Mucosa of rectum (tissue), 2 donors: ENCODE measurements around the gene FASTK.

ENCODE experiments used
- H3K27ac ChIP-seq, 2 donors: one replicate each; pipeline ENCODE4 v1.7.0; 2013; ENCODE audit warnings: inconsistent platforms in 2 of 2, low read depth in 2 of 2, low read length in 2 of 2
- H3K27me3 ChIP-seq, 2 donors: one replicate each; pipeline ENCODE4 v1.7.0; 2013; ENCODE audit warnings: low read length in 2 of 2; ENCODE audit not compliant: control insufficient read depth in 2 of 2, insufficient read depth in 2 of 2
- H3K36me3 ChIP-seq, 2 donors: one replicate each; pipeline ENCODE4 v1.7.0; 2013; ENCODE audit warnings: low read length in 2 of 2; ENCODE audit not compliant: control insufficient read depth in 2 of 2, insufficient read depth in 2 of 2
- H3K4me1 ChIP-seq, 2 donors: one replicate each; pipeline ENCODE4 v1.7.0; 2013; ENCODE audit warnings: low read length in 2 of 2, mild to moderate bottlenecking in 1 of 2; ENCODE audit not compliant: control insufficient read depth in 2 of 2, insufficient read depth in 2 of 2
- H3K4me3 ChIP-seq, 2 donors: one replicate each; pipeline ENCODE4 v1.7.0; 2013; ENCODE audit warnings: low read length in 2 of 2
- H3K9ac ChIP-seq, 2 donors: one replicate each; pipeline ENCODE4 v1.7.0; 2013; ENCODE audit warnings: low read length in 2 of 2, low read depth in 1 of 2, mild to moderate bottlenecking in 1 of 2
- H3K9me3 ChIP-seq, 2 donors: one replicate each; pipeline ENCODE4 v1.7.0; 2013; ENCODE audit warnings: low read length in 2 of 2; ENCODE audit not compliant: control insufficient read depth in 2 of 2
- donor health status: healthy.
- donor health status: Normal muscosa, but diverticular disease.

The FASTK gene

GRCh38 chr7:151124481-151124880 lies 43.9 kb upstream of the FASTK start:
- Histone ChIP-seq H3K36me3 (peaks cover 7 to 24% of the 10 kb centered on the region in 2 donors), H3K4me1 (peaks cover 5 to 14% of the 10 kb centered on the region in 2 donors), H3K9me3 (no peaks in the 10 kb centered on the region), H3K9ac (no peak overlapping the region), H3K27ac (no peak overlapping the region), H3K4me3 (no peak overlapping the region), H3K27me3 (no peaks in the 10 kb centered on the region)

GRCh38 chr7:151123822-151124464 lies 43.3 kb upstream of the FASTK start:
- Histone ChIP-seq H3K36me3 (peaks cover 12 to 29% of the 10 kb centered on the region in 2 donors), H3K4me3 (no peak overlapping the region), H3K27me3 (no peaks in the 10 kb centered on the region), H3K9ac (no peak overlapping the region), H3K9me3 (no peaks in the 10 kb centered on the region), H3K27ac (no peak overlapping the region), H3K4me1 (peaks cover 5 to 14% of the 10 kb centered on the region in 2 donors)

GRCh38 chr7:151123158-151123821 lies 42.7 kb upstream of the FASTK start:
- peaks cover 11 to 31% of the 10 kb centered on the region in 2 donors for H3K36me3 ChIP-seq
- no peak overlapping the region for H3K27ac ChIP-seq
- peaks cover 5 to 14% of the 10 kb centered on the region in 2 donors for H3K4me1 ChIP-seq
- no peaks in the 10 kb centered on the region for H3K27me3 ChIP-seq
- no peak overlapping the region for H3K4me3 ChIP-seq
- H3K9ac ChIP-seq, result no peak overlapping the region
- no peaks in the 10 kb centered on the region for H3K9me3 ChIP-seq

GRCh38 chr7:151122796-151123157 lies 42.2 kb upstream of the FASTK start:
- no peak overlapping the region for H3K27ac ChIP-seq
- no peak overlapping the region for H3K9ac ChIP-seq
- no peak overlapping the region for H3K4me3 ChIP-seq
- H3K4me1 ChIP-seq, result peaks cover 5 to 14% of the 10 kb centered on the region in 2 donors
- no peaks in the 10 kb centered on the region for H3K27me3 ChIP-seq
- H3K9me3 ChIP-seq, result no peaks in the 10 kb centered on the region
- H3K36me3 ChIP-seq, result peaks cover 16 to 30% of the 10 kb centered on the region in 2 donors

GRCh38 chr7:151122276-151122675 lies 41.7 kb upstream of the FASTK start:
- H3K4me3 ChIP-seq, result no peak overlapping the region
- H3K4me1 ChIP-seq, result peaks cover 5 to 14% of the 10 kb centered on the region in 2 donors
- no peaks in the 10 kb centered on the region for H3K27me3 ChIP-seq
- H3K9ac ChIP-seq, result no peak overlapping the region
- H3K27ac ChIP-seq, result no peak overlapping the region
- H3K36me3 ChIP-seq, result peaks cover 21 to 30% of the 10 kb centered on the region in 2 donors
- no peaks in the 10 kb centered on the region for H3K9me3 ChIP-seq

GRCh38 chr7:151121380-151122170 lies 41.0 kb upstream of the FASTK start:
- Histone ChIP-seq H3K4me1 (peaks cover 2 to 11% of the 10 kb centered on the region in 2 donors), H3K36me3 (peaks cover 24 to 30% of the 10 kb centered on the region in 2 donors), H3K27ac (no peak overlapping the region), H3K4me3 (no peak overlapping the region), H3K9ac (no peak overlapping the region), H3K9me3 (no peaks in the 10 kb centered on the region), H3K27me3 (no peaks in the 10 kb centered on the region)

GRCh38 chr7:151120896-151121295 lies 40.3 kb upstream of the FASTK start:
- peaks cover under 1 to 15% of the 10 kb centered on the region in 2 donors for H3K4me1 ChIP-seq
- no peak overlapping the region for H3K9ac ChIP-seq
- peaks cover 24 to 30% of the 10 kb centered on the region in 2 donors for H3K36me3 ChIP-seq
- no peak overlapping the region for H3K4me3 ChIP-seq
- H3K27ac ChIP-seq, result no peak overlapping the region
- no peaks in the 10 kb centered on the region for H3K27me3 ChIP-seq
- H3K9me3 ChIP-seq, result no peaks in the 10 kb centered on the region

- no peaks in the 10 kb centered on the region for H3K9me3 ChIP-seq
- no peak overlapping the region for H3K4me3 ChIP-seq
- H3K4me1 ChIP-seq, result peaks cover 4 to 10% of the 10 kb centered on the region in 2 donors
- no peak overlapping the region for H3K9ac ChIP-seq
- H3K27ac ChIP-seq, result no peak overlapping the region
- no peaks in the 10 kb centered on the region for H3K27me3 ChIP-seq
- H3K36me3 ChIP-seq, result peaks cover 24 to 30% of the 10 kb centered on the region in 2 donors
Measured at GRCh38 chr7:151119902-151120301, 39.3 kb upstream of the FASTK start.

GRCh38 chr7:151119055-151119415 lies 38.4 kb upstream of the FASTK start:
- peaks cover 4 to 13% of the 10 kb centered on the region in 2 donors for H3K4me1 ChIP-seq
- H3K27me3 ChIP-seq, result no peaks in the 10 kb centered on the region
- H3K4me3 ChIP-seq, result no peak overlapping the region
- peaks cover 24 to 26% of the 10 kb centered on the region in 2 donors for H3K36me3 ChIP-seq
- H3K9ac ChIP-seq, result no peak overlapping the region
- H3K9me3 ChIP-seq, result no peaks in the 10 kb centered on the region
- no peak overlapping the region for H3K27ac ChIP-seq
